LNCaP clone FGC (cell line): ENCODE results near the gene CD247.

Experiments
- DNase-seq: peaks from one replicate; pipeline ENCODE4 v3.0.0-alpha.2; 2011; ENCODE audit warnings: low read depth
- H3K4me3 ChIP-seq: 2 replicates; pipeline ENCODE4 v1.5.1; 2011; ENCODE audit warnings: mild to moderate bottlenecking, low read depth, low read length, control low read depth
- CTCF ChIP-seq: IDR thresholded peaks from 2 replicates; pipeline ENCODE4 v1.5.1; 2012; ENCODE audit warnings: mild to moderate bottlenecking; ENCODE audit not compliant: control insufficient read depth, insufficient read depth; ENCODE audit errors: extremely low read depth

The CD247 gene

GRCh38 chr1:167465018-167465417 lies 53.3 kb downstream of the CD247 start:
- no peak for TF ChIP-seq CTCF
- no peak for DNase-seq
- no peak overlapping the region for H3K4me3 ChIP-seq

GRCh38 chr1:167463875-167464575 lies 54.3 kb downstream of the CD247 start:
- H3K4me3 ChIP-seq = no peak overlapping the region
- TF ChIP-seq CTCF = no peak
- DNase-seq = no peak

GRCh38 chr1:167463080-167463479 lies 55.2 kb downstream of the CD247 start:
- no peak for TF ChIP-seq CTCF
- H3K4me3 ChIP-seq = no peak overlapping the region
- DNase-seq = no peak

GRCh38 chr1:167462341-167462740 lies 56.0 kb downstream of the CD247 start:
- DNase-seq = no peak
- no peak overlapping the region for H3K4me3 ChIP-seq
- TF ChIP-seq CTCF = no peak

- no peak overlapping the region for H3K4me3 ChIP-seq
- TF ChIP-seq CTCF = no peak
- DNase-seq = no peak
Measured at GRCh38 chr1:167460836-167461235, 57.5 kb downstream of the CD247 start.

- H3K4me3 ChIP-seq = no peak overlapping the region
- DNase-seq = no peak
- no peak for TF ChIP-seq CTCF
Measured at GRCh38 chr1:167457936-167458584, 60.3 kb downstream of the CD247 start.
